Activated CD4-positive, alpha-beta T cell treated with anti-CD3 and anti-CD28 coated beads, Interleukin-2, amount 50 U/mL, for 4 hours (primary cell): Measurements from ENCODE around the gene DOK5.
"Not testable (repeated sequence)": the region's sequence is repeated elsewhere in the genome, so short reads cannot be mapped to it uniquely, and the experiment has no call there.

Source experiments
- DNase-seq, 2 experiments: peaks; one replicate each; pipeline ENCODE4 v3.0.0-alpha.2; 2020

DOK5 gene

DNA sequence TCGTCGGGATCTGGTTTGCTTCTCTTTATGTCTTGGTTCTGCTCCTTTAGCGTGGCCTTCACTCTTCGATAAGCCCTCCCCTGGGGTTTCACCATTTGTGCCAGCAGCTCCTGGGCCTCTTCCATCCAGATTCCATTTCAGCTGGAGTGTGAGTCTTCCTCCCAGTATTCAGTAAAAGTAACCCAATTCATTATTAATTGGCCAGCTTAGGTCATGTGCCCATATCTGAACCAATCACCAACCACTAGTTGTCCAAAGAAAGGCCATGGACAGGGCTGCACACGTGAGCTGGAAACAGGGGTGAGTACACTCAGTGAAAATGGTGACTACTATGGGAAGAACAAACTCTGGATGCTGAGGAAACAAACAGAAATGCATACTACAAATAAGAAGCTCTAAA lies 2.8 kb upstream of the DOK5 start:
- DNase-seq = no peak

DNA sequence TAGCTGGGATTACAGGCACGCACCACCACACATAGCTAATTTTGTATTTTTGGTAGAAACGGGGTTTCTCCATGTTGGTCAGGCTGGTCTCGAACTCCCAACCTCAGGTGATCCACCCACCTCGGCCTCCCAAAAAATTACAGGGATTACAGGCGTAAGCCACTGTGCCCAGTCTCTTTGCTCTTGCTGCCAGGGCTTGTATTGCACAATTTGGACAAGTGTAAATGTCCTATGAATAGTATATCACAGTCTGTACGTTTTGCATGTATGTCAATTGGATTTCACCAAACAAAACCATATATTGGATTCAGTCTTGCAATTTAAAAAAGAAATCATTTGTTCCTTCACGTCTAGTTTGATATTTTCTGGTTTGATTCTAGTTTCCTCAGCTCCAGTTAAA lies 2.1 kb upstream of the DOK5 start:
- DNase-seq = no peak

DNA sequence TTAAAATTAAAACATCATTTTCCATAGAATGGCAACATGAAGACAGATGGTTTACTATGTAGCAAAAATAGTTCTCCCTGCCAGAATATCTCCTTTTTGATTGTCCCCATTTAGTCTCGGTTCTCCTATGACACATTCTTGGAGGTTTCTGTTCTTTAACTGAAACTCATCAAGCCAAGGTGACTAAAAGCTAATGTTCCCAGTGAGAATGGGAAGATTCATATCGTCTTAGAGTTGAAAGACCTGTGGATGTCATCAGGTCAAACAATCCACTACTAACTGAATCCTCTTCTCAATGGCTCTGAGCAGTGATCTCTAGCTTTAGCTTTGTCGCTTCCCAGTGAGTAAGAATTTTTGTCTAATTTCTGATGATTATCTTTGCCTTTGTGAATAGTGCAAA lies 1.3 kb upstream of the DOK5 start:
- no peak for DNase-seq

DNA sequence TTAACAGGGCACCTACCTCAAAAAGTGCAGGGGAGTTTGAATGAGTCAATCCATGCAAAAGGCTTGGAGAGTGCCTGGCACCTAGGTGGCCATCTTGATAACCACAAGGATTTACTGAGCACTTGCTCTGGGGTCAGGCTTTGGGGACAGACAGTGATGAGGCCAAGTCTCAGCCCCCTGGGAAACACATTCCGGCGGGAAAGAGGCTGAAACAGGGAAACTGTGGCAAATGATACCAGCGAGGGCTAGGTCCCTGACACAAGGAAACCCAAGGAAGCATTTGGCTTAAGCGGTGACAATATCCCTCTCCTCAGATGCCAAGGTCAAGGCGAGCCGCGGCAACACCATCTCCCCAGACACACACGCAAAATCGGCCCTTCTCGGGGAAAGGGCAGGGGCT lies 527 bp upstream of the DOK5 start:
- DNase-seq = no peak

DNA sequence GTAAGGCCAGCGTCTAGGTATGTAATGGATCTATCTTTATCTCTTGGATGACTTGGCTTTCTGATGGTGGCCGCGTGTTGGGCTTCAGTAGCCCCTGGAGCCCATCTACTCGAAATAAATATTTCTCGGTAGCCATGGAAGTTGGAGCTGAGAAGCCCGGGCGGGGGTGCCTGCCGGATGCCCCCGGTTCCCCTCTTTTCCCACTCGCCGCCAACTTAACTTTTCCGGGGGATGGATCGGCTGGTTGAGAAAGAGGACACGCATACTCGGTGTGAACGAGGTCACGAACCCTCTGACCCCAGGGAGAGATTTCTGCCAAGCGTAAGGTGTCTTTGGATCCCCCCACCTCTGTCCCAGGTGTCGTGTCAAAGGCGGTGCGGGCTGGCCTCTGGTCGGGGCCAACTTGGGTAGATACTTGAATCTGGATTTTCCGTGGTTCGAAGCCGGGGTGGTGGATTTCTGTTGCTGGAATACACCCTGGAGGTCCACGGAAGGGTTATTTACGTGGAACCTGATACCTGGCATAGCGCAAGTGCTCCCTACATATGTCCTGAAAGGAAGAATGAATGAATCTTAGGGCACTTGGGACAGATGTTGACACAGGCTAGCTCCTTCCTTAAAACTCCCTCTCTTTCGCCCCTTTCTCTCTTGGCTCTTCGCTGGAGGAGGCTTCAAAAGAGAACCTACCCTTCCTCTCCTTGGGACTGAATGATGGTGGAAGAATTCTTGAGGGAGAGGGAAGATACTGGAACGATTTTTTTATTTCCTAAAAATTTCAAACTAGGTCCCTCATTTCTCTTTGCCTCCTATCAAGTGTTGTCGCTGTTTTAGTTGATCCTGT lies 996 bp downstream of the DOK5 start:
- DNase-seq = no peak

DNA sequence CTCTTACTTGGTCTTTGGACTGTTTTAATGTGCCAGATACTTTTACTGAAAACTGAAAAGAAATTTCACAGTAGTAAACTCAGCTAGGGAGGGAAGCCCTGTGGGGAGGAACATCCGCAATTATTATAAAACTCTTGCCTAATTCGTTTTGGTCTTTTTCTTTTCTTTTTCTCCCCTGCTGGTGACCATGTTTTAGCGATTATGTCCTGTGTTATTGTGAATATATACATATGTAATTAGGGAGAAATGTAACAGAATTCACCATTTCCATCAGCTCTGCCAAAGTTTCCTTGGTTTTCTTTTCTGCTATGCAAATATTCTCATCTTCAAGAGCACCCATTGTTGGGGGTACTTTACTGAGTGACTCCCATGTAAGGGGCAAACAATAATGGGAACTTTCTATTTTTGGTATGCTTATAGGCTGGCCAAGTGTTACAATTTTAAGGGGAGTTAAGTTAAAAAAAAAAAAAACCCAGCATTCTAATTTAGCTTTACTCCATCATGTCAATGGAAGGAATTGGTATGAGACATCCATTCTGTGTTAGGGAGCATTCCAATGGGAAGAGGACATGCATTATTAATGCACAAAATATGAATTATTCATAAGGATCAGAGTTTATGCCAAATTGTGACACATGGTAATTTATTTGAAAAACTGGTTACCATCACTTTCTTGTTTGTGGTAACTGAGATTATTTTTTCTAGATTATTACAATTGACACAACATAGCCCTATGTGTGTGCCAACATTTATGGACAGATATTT lies 2.0 kb downstream of the DOK5 start:
- no peak for DNase-seq

DNA sequence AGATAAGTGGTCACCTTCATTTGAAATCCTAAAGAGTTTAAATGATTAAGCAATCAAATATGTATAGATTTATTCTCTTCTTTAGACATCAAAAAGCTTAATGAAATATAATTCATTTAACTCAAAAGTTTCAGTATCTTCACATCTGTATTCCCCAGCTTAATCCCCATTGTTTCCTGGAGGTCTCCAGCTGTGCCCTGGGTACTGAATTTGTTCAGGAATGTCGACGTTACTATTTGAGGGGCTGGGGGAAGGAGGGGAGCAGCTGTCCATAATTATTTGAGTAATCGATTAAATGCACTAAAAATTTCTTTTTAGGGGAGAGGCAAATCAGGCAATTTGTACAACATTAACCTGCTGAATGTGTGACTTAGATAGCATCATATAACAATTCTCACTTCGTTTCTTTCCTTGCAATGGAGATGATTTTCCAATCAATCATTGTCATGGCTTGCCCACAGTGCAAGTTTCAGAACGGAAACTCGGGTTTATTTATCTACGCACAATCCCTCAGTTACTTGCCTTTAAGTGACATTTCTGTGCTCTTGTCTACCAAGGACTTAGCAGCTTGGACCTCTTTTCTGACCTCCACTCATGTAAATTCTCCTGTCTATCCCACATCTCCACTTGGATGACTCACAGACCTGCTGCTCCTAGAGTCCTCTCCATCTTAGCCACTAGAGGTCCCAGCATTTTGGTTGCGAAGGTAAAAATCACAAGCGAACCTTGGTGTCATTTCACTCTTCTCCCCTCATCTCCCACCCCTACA lies 3.9 kb downstream of the DOK5 start:
- DNase-seq = no peak

DNA sequence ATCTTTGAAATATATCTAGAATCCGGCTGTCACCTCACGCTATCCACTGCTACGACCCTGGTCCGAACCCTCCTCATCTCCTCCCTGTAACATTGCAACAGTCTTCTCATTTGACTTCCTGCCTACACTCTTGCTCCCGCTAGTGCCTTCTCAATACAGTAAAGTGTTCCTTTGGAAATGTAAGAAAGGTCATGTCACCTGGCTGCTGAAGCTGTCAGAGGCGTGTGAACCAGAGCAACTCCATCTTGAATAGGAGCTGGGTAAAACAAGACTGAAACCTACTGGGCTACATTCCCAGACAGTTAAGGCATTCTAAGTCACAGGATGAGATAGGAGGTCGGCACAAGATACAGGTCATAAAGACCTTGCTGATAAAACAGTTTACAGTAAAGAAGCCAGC lies 4.5 kb downstream of the DOK5 start:
- not testable (repeated sequence) for DNase-seq

DNA sequence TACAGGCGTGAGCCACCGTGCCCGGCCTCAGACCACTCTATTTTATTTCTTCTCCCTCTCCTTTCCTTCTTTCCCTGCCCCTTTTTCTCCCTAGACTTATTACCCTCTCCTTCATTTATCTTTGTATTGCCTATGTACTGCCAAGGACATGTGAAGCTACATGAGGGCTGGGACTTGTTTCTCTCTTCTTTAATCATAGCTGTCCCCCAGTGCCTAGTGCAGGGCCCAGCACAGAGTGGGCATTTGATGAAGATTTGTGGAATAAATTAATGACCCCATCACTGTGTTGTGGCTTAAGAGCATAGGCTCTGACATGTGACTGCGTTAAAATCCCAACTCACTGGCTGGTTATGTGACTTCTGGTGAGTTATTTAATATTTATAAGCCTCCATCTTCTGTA lies 6.0 kb downstream of the DOK5 start:
- no peak for DNase-seq

DNA sequence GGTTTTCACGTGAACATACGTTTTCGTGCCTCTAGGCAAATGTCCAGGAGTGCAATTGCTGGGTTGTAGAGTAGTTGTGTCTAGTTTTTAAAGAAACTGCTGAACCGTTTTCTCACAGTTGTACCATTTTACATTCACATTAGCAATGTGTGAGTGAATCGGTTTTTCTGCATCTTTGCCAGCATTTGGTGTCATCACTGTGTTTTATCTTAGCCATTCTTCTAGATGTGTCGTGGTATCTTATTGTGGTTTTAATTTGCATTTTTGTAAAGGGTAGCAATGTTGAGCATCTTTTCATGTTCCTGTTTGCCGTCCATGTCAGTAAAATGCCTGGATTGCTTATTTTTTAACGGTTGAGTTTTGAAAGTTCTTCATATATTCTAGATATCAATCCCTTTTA lies 10.2 kb downstream of the DOK5 start:
- no peak for DNase-seq

DNA sequence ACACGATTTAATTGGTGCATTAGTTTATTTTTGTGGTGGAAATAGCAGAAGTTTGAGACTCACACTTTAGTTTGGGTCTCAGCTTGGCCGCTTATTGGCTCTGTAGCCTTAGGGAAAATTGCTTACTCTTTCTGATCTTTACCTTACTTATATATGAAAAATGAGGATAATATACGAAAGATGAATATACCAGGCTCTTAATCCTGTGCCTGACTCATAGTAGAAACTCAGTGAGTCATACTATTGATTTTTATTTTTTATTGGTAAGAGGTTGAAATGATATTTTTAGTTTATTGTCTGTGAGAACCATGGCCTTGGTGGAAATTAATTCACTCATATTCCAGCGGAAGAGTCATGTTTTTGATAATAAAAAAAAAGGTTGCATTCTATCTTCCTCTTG lies 11.2 kb downstream of the DOK5 start:
- DNase-seq = no peak

DNA sequence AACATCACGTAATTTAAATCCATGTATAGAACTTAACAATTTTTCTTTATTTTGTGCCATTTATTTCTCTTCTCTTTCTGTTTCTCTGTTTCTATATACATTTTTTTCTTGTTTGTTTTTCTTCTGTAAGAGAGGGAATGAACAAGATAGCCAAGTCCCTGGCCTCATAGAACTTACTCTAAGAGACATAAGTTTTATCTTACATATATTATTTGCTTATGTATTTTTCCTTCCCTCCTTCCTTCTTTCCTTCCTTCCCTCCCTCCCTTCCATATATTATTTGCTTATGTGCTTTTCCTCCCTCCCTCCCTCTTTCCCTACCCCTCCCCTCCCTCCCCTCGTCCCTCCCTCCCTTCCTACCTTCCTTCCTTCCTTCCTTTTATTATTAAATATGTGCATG lies 13.0 kb downstream of the DOK5 start:
- DNase-seq = no peak

DNA sequence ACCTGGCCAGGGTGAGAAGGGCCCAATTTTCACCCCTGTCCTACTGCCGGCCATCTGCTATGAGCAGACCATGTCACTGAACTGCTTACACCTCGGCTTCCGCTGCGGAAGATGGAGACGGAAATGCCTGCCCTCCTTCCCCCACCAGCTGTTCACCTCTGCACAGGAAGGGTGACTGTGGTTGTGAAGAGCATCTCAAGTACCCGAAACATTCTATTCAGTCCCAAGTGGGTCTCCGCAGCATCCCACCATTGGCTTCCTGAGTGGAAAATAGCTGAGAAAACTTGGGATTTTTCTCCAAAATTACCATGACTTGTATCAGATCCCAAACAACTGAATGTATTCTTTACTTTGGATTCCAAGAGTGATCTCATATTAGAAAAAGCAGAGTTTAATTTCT lies 16.1 kb downstream of the DOK5 start:
- DNase-seq = no peak

DNA sequence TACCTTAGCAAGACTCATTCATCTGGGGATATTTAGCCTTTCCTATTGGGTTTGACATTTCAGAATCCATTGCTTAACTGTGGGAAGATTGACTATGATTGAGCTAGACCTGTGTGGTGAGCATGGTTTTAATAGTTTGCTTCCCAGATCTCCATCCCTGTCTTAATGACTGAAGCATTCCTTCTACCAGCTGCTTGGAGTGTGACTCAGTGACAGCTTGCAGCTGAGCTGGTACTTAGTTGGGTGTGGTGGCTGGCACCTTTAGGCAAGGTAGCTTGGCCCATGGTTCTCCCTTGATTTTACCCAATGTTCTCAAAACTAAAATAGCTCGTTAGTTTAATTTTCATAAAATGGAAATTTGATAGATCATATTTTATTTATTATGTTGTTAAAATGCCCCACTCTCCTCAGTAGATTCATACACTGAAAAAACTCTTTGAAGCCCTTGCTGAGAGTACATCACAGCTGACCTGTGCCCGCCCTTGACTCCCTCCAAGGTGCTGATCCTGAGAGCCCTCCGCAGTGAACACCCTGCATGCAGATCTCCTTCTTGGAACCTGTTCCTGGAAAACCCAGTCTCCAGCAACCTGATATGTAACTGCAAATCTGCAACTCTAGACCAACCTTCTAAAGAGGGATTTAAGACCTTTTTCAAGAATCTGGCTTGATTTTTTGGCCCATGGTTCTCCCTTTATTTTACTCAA lies 19.1 kb downstream of the DOK5 start:
- DNase-seq = no peak

DNA sequence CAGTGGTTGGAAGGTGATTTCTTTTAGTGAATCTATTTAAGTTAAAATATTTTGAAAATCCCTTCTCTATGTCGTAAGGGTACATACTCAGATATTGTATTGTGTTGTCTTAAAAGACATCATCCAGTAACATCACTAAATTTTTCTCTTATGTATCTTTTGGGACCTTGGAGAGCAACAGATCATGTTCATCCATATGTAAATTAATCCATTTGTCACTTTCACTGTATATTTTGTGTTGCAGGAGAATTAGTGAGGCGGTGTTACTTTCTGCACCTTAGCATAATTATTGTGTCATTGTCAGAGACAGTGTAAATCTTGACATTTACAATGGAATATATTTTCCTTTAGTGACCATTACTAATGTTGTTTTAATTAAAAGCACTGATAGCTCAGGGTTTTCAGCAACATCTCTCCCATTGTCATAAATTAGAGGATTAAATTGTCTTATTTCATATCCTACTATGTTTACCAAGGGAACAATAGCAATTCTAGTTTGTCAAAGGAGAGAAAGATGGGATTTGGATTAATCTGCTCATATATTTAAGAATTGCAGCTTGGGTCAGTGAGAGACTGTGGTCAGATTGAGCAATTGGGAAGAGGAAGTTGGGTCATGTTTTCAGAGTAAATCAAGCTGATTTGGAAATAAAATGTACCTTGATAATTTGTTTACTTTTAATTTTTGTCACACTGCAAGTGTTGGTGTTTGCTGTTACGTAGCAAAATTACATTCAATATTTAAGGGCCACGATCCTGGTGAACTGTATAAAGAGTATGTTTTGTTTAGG lies 22.7 kb downstream of the DOK5 start:
- DNase-seq = no peak

DNA sequence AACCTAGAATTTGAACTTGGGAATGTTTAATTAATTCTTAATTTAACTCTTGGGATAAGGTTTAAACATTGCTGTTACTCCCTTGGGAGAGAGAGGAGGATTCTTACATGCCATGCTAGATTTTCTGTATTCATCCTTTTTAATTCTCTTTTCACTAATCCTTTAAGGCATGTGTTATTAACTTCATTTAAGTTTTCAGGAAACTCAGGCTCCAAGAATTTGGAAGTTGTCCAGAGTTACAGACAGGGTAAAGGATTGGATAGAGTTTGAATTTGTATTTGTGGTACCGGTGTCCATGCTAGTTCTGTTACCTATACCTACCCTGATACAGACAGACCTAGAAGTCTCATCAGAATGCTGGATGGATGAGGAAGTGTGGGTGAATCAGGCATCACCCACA lies 23.7 kb downstream of the DOK5 start:
- DNase-seq = no peak

DNA sequence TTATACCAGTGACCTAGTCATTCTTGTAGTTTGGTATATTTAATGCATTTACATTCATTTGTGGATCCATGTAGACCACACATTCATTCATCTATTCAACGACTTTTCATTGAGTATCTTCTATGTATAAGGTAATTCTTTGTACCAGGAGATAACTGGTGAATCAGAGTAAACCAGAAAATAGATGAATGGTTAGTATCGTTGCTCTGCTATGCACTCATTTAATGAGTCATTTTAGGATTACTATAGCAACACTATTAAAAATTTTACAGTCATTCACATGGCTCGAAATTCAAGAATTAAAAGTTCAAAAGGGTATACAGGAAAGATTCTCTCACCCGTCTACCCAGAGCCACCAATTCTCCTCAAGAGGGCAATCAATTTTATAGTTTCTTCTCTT lies 26.8 kb downstream of the DOK5 start:
- no peak for DNase-seq

DNA sequence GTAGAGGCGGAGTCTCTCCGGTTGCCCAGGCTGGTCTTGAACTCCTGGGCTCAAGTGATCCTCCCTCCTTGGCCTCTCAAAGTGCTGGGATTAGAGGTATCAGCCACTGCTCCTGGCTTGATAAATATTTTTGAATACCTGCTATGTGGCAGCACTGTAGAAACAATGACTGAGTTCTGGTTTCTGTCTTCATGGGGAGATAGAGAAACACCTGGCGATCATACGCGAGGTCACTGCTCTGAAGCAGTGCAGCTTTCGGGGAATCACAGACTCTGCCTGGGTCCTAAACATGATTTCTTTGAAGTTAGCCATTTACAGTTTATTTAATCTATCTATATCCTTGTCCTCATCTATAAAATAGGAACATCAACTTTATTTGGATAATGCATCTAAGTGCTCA lies 31.2 kb downstream of the DOK5 start:
- no peak for DNase-seq

DNA sequence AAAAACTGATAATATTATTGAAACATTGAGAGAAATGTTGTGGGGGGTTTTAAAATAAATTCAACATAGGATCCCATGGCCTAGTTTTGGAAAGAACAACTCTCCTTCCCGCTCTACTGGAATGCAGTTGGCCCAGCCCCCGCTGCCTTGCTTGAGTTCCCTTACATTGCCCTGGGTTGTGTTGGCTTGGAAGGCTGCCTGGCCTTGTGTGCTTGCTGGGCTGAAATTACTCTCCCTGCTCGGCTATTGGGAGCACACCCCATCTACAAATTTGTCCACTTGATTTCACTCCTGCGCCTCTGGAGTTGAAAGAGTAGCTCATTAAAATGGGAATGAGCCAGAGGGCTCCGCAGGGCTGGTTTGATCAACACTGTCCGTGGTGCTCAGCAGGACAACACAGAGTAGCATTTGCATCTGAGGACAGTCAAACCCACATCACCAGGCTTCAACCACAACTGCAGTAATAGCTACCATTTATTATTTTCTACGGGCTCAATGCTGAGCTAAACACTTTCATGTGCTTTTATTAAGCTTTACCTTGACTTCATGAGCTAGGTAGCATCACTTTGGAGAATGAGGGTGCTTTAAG lies 35.2 kb downstream of the DOK5 start:
- no peak for DNase-seq

DNA sequence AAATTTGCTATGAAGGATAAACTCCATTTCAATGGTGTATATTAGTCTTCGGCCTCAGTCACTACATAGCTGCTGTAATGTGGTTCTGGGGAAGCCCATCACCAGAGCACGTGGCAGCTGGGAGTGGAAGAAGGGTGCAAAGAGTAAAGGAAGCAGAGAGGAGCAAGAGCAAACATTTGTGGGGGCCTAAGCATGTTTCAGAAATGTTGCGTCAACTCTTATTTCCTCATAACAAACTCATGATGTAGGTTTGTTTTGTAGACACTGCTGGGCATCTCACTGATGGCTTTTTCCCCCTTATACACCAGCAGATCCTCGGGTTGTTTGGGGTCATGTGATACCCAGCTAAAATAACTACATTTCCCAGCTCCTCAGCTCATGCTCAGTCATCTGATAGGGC lies 37.3 kb downstream of the DOK5 start:
- no peak for DNase-seq

DNA sequence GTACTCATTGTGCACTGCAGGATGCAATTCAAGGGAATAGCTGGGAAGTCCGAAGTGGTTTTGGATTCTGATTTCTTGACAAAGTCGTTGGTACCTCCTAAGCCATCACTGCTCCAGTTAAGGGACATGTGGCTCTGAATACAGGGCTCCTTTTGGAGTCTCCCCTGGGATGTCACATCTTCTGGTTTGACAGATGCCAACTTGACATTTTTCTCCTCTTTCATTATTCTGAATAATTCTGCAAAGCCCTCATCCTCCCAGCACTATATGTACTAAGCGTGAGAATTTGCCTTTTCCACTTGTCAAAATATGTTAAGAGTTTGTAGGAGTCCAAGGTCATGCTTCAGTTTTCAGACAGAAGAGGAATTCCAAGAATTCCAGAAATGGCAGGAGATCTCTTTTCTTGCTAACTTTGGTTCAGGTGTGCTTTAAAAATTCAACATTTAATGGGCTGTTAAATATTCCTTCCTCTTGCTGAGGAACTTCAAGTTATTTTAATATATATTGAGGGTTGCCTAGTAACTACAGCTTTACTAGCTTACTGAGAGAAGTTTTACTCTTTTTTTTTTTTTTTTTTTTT lies 38.7 kb downstream of the DOK5 start:
- no peak for DNase-seq
